Neuronal stem cell (in vitro differentiated cells): ENCODE measurements around the gene COL25A1.
A peak's percentile ranks its signal among the peaks of the same experiment; 100 is the strongest.

Experiments used
- DNase-seq: peaks from one replicate; pipeline ENCODE4 v3.0.0-alpha.2; 2013; ENCODE audit warnings: low spot score
- H2AFZ ChIP-seq: one replicate; pipeline ENCODE4 v1.6.1; 2013; ENCODE audit warnings: mild to moderate bottlenecking, low read length, inconsistent platforms
- H2AK5ac ChIP-seq: 2 replicates; pipeline ENCODE4 v1.6.1; 2013; ENCODE audit warnings: low read depth, mild to moderate bottlenecking, inconsistent platforms, low read length, moderate library complexity, mixed read lengths
- H2BK120ac ChIP-seq: 2 replicates; pipeline ENCODE4 v1.6.1; 2013; ENCODE audit warnings: low read depth, mild to moderate bottlenecking, inconsistent platforms, low read length, moderate library complexity, mixed read lengths
- H2BK12ac ChIP-seq: one replicate; pipeline ENCODE4 v1.6.1; 2013; ENCODE audit warnings: low read length, inconsistent platforms
- H2BK15ac ChIP-seq: 2 replicates; pipeline ENCODE4 v1.6.1; 2013; ENCODE audit warnings: mild to moderate bottlenecking, low read length, inconsistent platforms, mixed read lengths
- H2BK5ac ChIP-seq: one replicate; pipeline ENCODE4 v1.6.1; 2013; ENCODE audit warnings: inconsistent platforms, mild to moderate bottlenecking, low read length, moderate library complexity
- H3K14ac ChIP-seq: one replicate; pipeline ENCODE4 v1.6.1; 2013; ENCODE audit warnings: low read length, inconsistent platforms
- H3K18ac ChIP-seq: 2 replicates; pipeline ENCODE4 v1.6.1; 2013; ENCODE audit warnings: low read length, inconsistent platforms
- H3K23ac ChIP-seq: 2 replicates; pipeline ENCODE4 v1.6.1; 2013; ENCODE audit warnings: low read depth, mild to moderate bottlenecking, mixed read lengths, low read length, inconsistent platforms; ENCODE audit not compliant: poor library complexity
- H3K27ac ChIP-seq: replicated peaks from 3 replicates; pipeline ENCODE4 v1.5.1; 2013; ENCODE audit warnings: low read length, inconsistent platforms
- H3K27me3 ChIP-seq, 3 experiments: 2 replicates each; pipeline ENCODE4 v1.6.1; 2013; ENCODE audit warnings: low read length in 3 of 3, mild to moderate bottlenecking in 2 of 3, inconsistent platforms in 1 of 3, low read depth in 1 of 3, mixed read lengths in 1 of 3, moderate library complexity in 1 of 3; ENCODE audit not compliant: control insufficient read depth in 3 of 3, insufficient read depth in 3 of 3
- H3K36me3 ChIP-seq, 2 donors: replicated peaks in 1 of 2; 2 replicates each; pipeline ENCODE4 v1.6.1; 2013; ENCODE audit warnings: low read length in 2 of 2; ENCODE audit not compliant: control insufficient read depth in 2 of 2, insufficient read depth in 2 of 2
- H3K4ac ChIP-seq: 2 replicates; pipeline ENCODE4 v1.6.1; 2013; ENCODE audit warnings: inconsistent platforms, mild to moderate bottlenecking, low read length, moderate library complexity
- H3K4me1 ChIP-seq, 2 donors: 1 replicate in 1 of 2; 2 replicates in 1 of 2; pipeline ENCODE4 v1.6.1; 2013; ENCODE audit warnings: low read length in 2 of 2, low read depth in 1 of 2; ENCODE audit not compliant: control insufficient read depth in 2 of 2, insufficient read depth in 1 of 2
- H3K4me2 ChIP-seq: one replicate; pipeline ENCODE4 v1.6.1; 2013; ENCODE audit warnings: mild to moderate bottlenecking, low read length, inconsistent platforms; ENCODE audit not compliant: insufficient read depth, poor library complexity, severe bottlenecking
- H3K4me3 ChIP-seq, 2 donors: 2 replicates each; pipeline ENCODE4 v1.5.1; 2013; ENCODE audit warnings: low read length in 2 of 2, mild to moderate bottlenecking in 2 of 2, inconsistent platforms in 1 of 2, moderate library complexity in 1 of 2
- H3K79me1 ChIP-seq: one replicate; pipeline ENCODE4 v1.6.1; 2013; ENCODE audit warnings: low read depth, mild to moderate bottlenecking, inconsistent platforms, low read length, moderate library complexity
- H3K9ac ChIP-seq: one replicate; pipeline ENCODE4 v1.6.1; 2013; ENCODE audit warnings: mild to moderate bottlenecking, low read depth, low read length, inconsistent platforms; ENCODE audit not compliant: poor library complexity
- H3K9me3 ChIP-seq, 2 donors: replicated peaks in 1 of 2; 2 replicates each; pipeline versions ENCODE3 to v1.6.1; 2013; ENCODE audit warnings: low read length in 2 of 2, mild to moderate bottlenecking in 2 of 2, inconsistent platforms in 1 of 2, low read depth in 1 of 2, mixed read lengths in 1 of 2, moderate library complexity in 1 of 2; ENCODE audit not compliant: control insufficient read depth in 2 of 2, insufficient read depth in 1 of 2
- H4K8ac ChIP-seq: one replicate; pipeline ENCODE4 v1.6.1; 2013; ENCODE audit warnings: low read depth, mild to moderate bottlenecking, inconsistent platforms, low read length, moderate library complexity
- H4K91ac ChIP-seq: one replicate; pipeline ENCODE4 v1.6.1; 2013; ENCODE audit warnings: low read length, low read depth, mild to moderate bottlenecking, inconsistent platforms; ENCODE audit not compliant: poor library complexity
- WGBS, 2 donors: extraction: QIAGEN DNeasy Blood & Tissue Kit; methylation state at CpG; one replicate each; pipeline ENCODE4 v1.1.7; 2013; ENCODE audit warnings: missing lambda C conversion rate in 2 of 2, mixed read lengths in 1 of 2; ENCODE audit not compliant: insufficient read length in 2 of 2, insufficient replicate concordance in 1 of 2; ENCODE audit errors: extremely low coverage in 2 of 2; 5-methylcytosine and 5-hydroxymethylcytosine counted together

COL25A1 gene

DNA sequence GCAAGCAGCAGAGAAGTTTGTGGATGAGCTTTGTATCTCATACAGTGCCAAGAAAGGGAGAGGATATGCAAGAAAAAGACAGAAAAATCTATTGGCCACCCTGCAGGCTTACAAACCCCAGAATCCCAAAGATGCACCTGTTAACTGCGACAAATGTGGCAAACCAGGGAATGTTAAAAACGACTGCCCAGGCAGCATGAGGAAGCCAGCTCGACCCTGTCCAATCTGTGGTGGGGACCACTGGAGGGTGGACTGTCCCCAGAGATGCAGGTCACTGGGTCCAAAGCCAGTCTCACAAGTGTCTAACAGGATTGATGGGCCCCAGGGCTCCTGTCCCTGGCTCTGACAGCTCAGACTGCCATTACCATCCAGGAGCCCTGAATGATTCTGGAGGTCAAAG lies 12.9 kb upstream of the COL25A1 start:
- Histone ChIP-seq H3K4me2 (no peak overlapping the region), H2AK5ac (no peak overlapping the region), H3K9me3 (peaks cover 0 to 3% of the 10 kb centered on the region in 2 donors), H2AFZ (no peak overlapping the region), H3K4me3 (no peak overlapping the region), H3K9ac (no peak overlapping the region), H2BK120ac (no peak overlapping the region), H3K14ac (no peak overlapping the region), H2BK12ac (no peak overlapping the region), H4K8ac (no peak overlapping the region), H3K4me1 (no peaks in the 10 kb centered on the region), H3K27me3 (no peaks in the 10 kb centered on the region), H2BK15ac (no peak overlapping the region), H3K27ac (no peak overlapping the region), H4K91ac (no peak overlapping the region), H2BK5ac (no peak overlapping the region), H3K79me1 (no peaks in the 10 kb centered on the region), H3K4ac (no peak overlapping the region), H3K23ac (no peak overlapping the region), H3K18ac (no peak overlapping the region), H3K36me3 (no peaks in the 10 kb centered on the region)
- WGBS, 2 donors: no CpG with 5 or more reads among the region's 3 CpGs
- no peak for DNase-seq

DNA sequence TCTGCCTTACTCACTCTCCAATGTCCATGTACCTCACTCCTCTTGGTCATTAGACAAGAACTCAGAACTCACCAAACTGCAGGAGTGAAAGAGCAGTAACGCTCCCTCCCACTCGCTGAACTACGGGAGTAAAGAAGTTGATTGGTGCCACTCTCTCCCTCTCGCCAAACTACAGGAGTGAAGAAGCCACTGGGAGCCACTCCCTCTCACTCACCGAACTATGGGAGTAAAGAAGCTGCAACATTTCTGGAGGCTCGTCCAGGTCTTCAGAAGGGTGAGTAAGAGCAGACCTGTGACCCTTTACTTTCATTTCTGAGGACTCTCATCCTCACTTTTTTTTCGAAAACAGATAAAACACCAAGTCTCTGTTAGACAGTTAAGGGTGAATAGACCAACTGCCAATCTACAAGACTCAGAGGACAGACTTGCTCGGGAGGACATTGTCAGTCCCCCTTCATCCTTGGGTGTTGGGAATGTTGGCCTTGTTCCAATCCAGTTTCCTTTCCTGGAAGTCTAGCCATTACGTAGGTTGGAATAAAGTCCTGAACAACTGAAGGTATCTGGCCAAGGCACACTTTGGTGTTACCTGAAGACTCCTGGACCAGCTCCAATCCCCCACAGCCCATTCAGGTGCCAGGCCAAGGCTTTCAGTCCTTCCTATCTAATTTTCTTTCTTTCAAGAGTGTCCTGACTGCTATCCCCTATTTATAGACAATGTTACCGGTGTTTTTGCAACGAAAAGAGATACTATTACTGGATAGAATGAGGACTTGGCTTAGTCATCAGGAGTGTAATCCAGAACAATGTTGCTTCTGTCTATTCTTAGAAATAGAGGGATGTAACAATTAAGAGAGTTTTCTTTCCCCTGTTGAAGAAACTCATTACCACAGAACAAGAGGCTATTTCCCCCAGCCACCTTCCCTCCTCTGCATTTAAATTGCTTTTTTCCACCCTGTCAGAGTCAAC lies 11.0 kb upstream of the COL25A1 start:
- no peak overlapping the region for H2BK120ac ChIP-seq
- no peak for DNase-seq
- peaks cover 0 to 3% of the 10 kb centered on the region in 2 donors for H3K9me3 ChIP-seq
- H3K79me1 ChIP-seq: no peaks in the 10 kb centered on the region
- no peak overlapping the region for H2AFZ ChIP-seq
- H3K4me1 ChIP-seq: no peaks in the 10 kb centered on the region
- H2AK5ac ChIP-seq: no peak overlapping the region
- no peak overlapping the region for H3K4ac ChIP-seq
- no CpG with 5 or more reads among the region's 11 CpGs for WGBS, 2 donors
- H2BK12ac ChIP-seq: no peak overlapping the region
- no peak overlapping the region for H4K91ac ChIP-seq
- no peak overlapping the region for H2BK15ac ChIP-seq
- no peak overlapping the region for H3K23ac ChIP-seq
- no peak overlapping the region for H3K27ac ChIP-seq
- H3K27me3 ChIP-seq: peaks cover 0 to 6% (median 0%) of the 10 kb centered on the region in 3 experiments
- H3K4me2 ChIP-seq: no peak overlapping the region
- no peak overlapping the region for H3K9ac ChIP-seq
- no peak overlapping the region for H4K8ac ChIP-seq
- no peaks in the 10 kb centered on the region for H3K36me3 ChIP-seq
- H3K14ac ChIP-seq: no peak overlapping the region
- no peak overlapping the region for H2BK5ac ChIP-seq
- no peak overlapping the region for H3K4me3 ChIP-seq
- H3K18ac ChIP-seq: no peak overlapping the region

DNA sequence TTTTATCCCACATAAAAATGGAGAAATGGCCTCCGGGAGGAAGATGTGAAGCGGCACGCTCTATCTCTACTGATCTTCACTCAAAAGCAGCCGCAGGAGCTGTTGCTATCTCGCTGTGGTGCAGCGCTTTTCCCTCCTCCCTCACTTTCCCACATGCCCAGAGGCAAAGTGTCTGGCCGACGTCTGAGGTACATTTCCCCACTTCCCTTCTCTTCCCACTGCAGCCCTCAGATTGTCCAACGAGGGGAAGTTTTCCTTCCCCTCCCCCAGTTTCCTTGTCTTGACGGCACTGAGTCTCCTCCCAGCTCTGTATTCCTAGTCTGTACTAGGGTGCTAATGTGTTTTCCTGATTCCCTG lies 660 bp upstream of the COL25A1 start:
- Histone ChIP-seq H3K4me2 (peak overlapping the region; percentile 99), H3K27me3 (peaks cover 4 to 71% (median 20%) of the 10 kb centered on the region in 3 experiments), H3K4me3 (peak overlapping the region; percentile 41 to 70), H4K91ac (no peak overlapping the region), H3K9me3 (peaks cover 0 to 7% of the 10 kb centered on the region in 2 donors), H3K79me1 (no peaks in the 10 kb centered on the region), H3K18ac (peak overlapping the region; percentile 67), H2AFZ (peak overlapping the region; percentile 95), H3K14ac (no peak overlapping the region), H2BK5ac (no peak overlapping the region), H3K9ac (no peak overlapping the region), H3K23ac (no peak overlapping the region), H2BK12ac (no peak overlapping the region), H3K27ac (no peak overlapping the region), H2AK5ac (no peak overlapping the region), H3K4me1 (peaks cover 7 to 9% of the 10 kb centered on the region in 2 donors), H3K4ac (no peak overlapping the region), H2BK15ac (no peak overlapping the region), H2BK120ac (no peak overlapping the region), H3K36me3 (no peaks in the 10 kb centered on the region), H4K8ac (no peak overlapping the region)
- DNase-seq: no peak
- no CpG with 5 or more reads among the region's 10 CpGs for whole genome bisulfite sequencing, 2 donors

DNA sequence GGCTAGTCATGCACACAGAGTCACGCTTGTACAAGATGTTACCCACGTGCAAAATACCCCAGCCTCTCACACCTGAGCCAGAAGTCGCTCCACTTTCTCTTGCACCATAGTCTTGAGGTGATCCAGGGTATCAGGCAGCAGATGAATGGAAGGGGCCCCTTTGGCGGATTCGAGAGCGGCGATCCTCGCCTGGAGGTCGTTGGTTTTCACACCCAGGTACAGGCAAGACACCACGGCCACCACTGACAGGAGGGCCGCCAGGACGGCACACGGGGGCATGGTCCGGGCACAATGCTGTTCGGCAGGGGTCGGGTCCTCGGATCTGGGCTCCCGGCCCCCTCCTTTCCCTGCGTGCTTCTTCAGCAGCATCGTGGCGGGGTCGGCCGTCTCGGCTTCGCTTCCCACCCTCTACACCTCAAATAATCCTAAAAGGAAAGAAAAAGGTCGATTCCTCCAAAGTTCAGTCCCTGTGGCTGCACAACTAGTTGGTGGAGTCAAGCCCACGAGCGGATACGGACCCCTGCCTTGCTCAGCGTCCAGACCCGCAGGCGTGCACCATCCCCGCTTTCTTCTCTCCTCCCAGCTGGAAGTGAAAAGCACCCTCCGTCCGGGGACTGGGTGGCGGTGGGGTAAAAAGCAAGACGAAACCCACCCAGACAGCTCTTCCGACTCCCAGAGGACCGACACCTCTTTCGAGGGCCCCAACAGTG lies 652 bp downstream of the COL25A1 start:
- Histone ChIP-seq H2AFZ (peak overlapping the region; percentile 95), H3K9ac (peak overlapping the region; percentile 93), H3K27ac (no peak overlapping the region), H2BK5ac (peak overlapping the region; percentile 88), H3K36me3 (no peaks in the 10 kb centered on the region), H2AK5ac (peak overlapping the region; percentile 81), H4K8ac (peak overlapping the region; percentile 33), H3K79me1 (no peaks in the 10 kb centered on the region), H3K4me3 (peak overlapping the region; percentile 41 to 84), H2BK15ac (peak overlapping the region; percentile 81), H2BK12ac (no peak overlapping the region), H3K9me3 (peaks cover 0 to 7% of the 10 kb centered on the region in 2 donors), H3K18ac (peak overlapping the region; percentile 90), H3K14ac (peak overlapping the region; percentile 90), H2BK120ac (peak overlapping the region; percentile 40), H3K23ac (peak overlapping the region; percentile 40), H4K91ac (no peak overlapping the region), H3K4me1 (peaks cover 7 to 9% of the 10 kb centered on the region in 2 donors), H3K4me2 (peak overlapping the region; percentile 99), H3K27me3 (peaks cover 4 to 71% (median 20%) of the 10 kb centered on the region in 3 experiments), H3K4ac (peak overlapping the region; percentile 18)
- no CpG with 5 or more reads among the region's 40 CpGs for WGBS, 2 donors
- DNase-seq: no peak
